ENCODE results near the gene DLG2. TPM values are rescaled to one million over a fixed set of nuclear protein-coding genes. Genes with fewer than 3 reads are reported as not detected.

Gene DLG2
- total and polyA plus RNA-seq, 7 donors, result 0.23 to 5.3 (median 3.4) TPM

GRCh38 chr11:84671325-84671999, 955.7 kb downstream of the DLG2 start:
- WGBS, 3 donors, result 32 to 48% (median 39%) methylated on average over 4 of the region's 4 CpGs
- H3K4me1 ChIP-seq, result peaks cover 13% of the 10 kb centered on the region
- H3K27ac ChIP-seq, result no peak overlapping the region
- no peaks in the 10 kb centered on the region for H3K36me3 ChIP-seq (ENCODE audit: insufficient read depth in 1 of 2, low read depth in 1 of 2)
- no peaks in the 10 kb centered on the region for H3K27me3 ChIP-seq (ENCODE audit: insufficient read depth in 3 of 3, low read length in 2 of 3)
- H3K4me3 ChIP-seq, result no peak overlapping the region
- DNase-seq (no peak), ATAC-seq (no peak)
- intact Hi-C loops (cut with DNase I), result no loop called here
- TF ChIP-seq CTCF (IDR thresholded peaks at IDR 0.05), result no peak
- no peaks in the 10 kb centered on the region for H3K9me3 ChIP-seq

DNA sequence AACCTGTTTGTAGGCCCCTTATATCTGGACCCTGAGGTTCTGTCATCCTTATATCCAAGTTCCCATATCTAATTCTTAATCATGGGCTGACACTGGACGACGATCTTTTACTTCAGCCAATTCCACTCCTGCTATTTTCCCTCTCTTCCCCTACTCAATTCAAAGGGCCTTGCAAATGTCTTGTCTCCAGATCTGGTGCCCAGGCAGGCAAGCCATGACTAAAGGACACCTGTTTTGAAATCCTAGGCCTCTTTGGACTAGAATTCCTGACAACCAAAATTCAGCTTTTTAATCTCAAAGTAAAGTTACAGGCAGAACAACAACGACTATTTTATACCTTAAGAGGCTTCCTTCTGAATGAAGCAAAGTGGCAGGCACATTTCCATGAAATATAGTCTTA, 963.4 kb downstream of the DLG2 start:
- no peaks in the 10 kb centered on the region for H3K9me3 ChIP-seq
- H3K27me3 ChIP-seq (ENCODE audit: insufficient read depth in 3 of 3, low read length in 2 of 3), result no peaks in the 10 kb centered on the region
- TF ChIP-seq CTCF (IDR thresholded peaks at IDR 0.05), result no peak
- WGBS, 3 donors, result 32 to 47% (median 35%) methylated on average over 3 of the region's 3 CpGs
- H3K36me3 ChIP-seq (ENCODE audit: insufficient read depth in 1 of 2, low read depth in 1 of 2), result peaks cover 0 to under 1% of the 10 kb centered on the region in 2 donors
- intact Hi-C loops (cut with DNase I), result no loop called here
- no peak overlapping the region for H3K27ac ChIP-seq
- no peak for ATAC-seq
- H3K4me1 ChIP-seq, result no peaks in the 10 kb centered on the region
- no peak overlapping the region for H3K4me3 ChIP-seq
- no peak for DNase-seq

DNA sequence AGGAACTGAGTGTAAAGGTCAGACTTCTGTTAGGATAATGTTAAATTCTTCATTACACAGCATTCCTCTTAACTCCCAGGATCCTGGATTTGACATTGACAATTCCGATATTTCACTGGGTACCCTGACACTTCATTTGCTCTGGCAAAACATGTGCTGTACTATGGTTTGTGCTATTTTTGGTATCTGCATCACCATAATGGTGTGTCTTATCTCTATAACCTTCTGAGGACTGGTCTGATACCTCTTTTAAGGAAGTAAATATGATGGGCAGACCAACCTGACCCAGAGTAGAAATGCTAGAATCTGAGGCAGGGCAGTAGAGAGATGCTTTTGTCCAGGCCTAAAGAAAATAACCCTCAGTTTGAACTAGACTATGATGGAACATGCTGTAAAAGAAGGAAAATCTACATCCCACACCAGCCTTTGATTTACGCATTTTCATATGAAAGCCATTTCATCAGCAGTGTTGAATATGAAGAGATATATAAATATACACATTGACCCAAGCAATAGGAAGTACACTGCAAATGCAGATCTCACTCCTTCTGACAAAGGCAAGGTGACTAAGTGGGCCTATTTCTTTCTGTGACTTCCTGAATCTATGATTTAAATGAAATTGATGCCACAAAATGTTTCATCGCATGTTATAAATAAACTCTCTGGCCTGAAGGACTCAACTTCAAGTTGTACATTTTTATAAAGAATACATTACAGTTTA, 966.7 kb downstream of the DLG2 start:
- ATAC-seq (no peak), DNase-seq (no peak)
- no peak for TF ChIP-seq CTCF (IDR thresholded peaks at IDR 0.05)
- intact Hi-C loops (cut with DNase I), result no loop called here
- no peaks in the 10 kb centered on the region for H3K9me3 ChIP-seq
- H3K4me3 ChIP-seq, result no peak overlapping the region
- no peak overlapping the region for H3K27ac ChIP-seq
- WGBS, 3 donors, result 95 to 96% (median 95%) methylated on average over 3 of the region's 3 CpGs
- H3K4me1 ChIP-seq, result no peaks in the 10 kb centered on the region
- H3K27me3 ChIP-seq (ENCODE audit: insufficient read depth in 3 of 3, low read length in 2 of 3), result no peaks in the 10 kb centered on the region
- peaks cover 0 to 4% of the 10 kb centered on the region in 2 donors for H3K36me3 ChIP-seq (ENCODE audit: insufficient read depth in 1 of 2, low read depth in 1 of 2)

- Histone ChIP-seq H3K27me3 (ENCODE audit: insufficient read depth in 3 of 3, low read length in 2 of 3) (no peaks in the 10 kb centered on the region), H3K9me3 (no peaks in the 10 kb centered on the region), H3K36me3 (ENCODE audit: insufficient read depth in 1 of 2, low read depth in 1 of 2) (peaks cover 0 to 4% of the 10 kb centered on the region in 2 donors), H3K27ac (no peak overlapping the region), H3K4me3 (no peak overlapping the region), H3K4me1 (no peaks in the 10 kb centered on the region)
- no peak for ATAC-seq
- no peak for DNase-seq
- TF ChIP-seq CTCF (IDR thresholded peaks at IDR 0.05), result no peak
- WGBS, 3 donors, result 81 to 86% (median 84%) methylated on average over 1 of the region's 1 CpG
- intact Hi-C loops (cut with DNase I), result no loop called here
Measured at GRCh38 chr11:84655712-84656111, 971.4 kb downstream of the DLG2 start.
